Stimulated activated CD4-positive, alpha-beta T cell treated with anti-CD3 and anti-CD28 coated beads, TNF-alpha, amount 100 ng/mL, for 1 hour (primary cell): ENCODE measurements around the gene ZBTB4.
A peak's percentile ranks its signal among the peaks of the same experiment; 100 is the strongest.

ENCODE experiments used
- DNase-seq, 3 donors: peaks; one replicate each; pipeline ENCODE4 v3.0.0-alpha.2; 2020; ENCODE audit warnings: low read depth in 3 of 3, low spot score in 1 of 3

Gene ZBTB4

GRCh38 chr17:7441266-7441665, 38.2 kb downstream of the ZBTB4 start:
- no peak for DNase-seq

GRCh38 chr17:7440834-7441195, 38.6 kb downstream of the ZBTB4 start:
- no peak for DNase-seq

- DNase-seq = no peak
These were observed 39.2 kb downstream of the ZBTB4 start for GRCh38 chr17:7440113-7440833.

- no peak for DNase-seq
These were observed 39.8 kb downstream of the ZBTB4 start, which contains the start of gene FGF11 for GRCh38 chr17:7439462-7440112. TSS of gene FGF11 (plus strand) at chr17:7439512. CDS start at chr17:7439621, 109 bp downstream.

GRCh38 chr17:7438656-7439460, 40.6 kb downstream of the ZBTB4 start:
- no peak for DNase-seq

- peak in 1 of 3 donors; percentile 49 for DNase-seq
These were observed 41.3 kb downstream of the ZBTB4 start for GRCh38 chr17:7437950-7438614.

GRCh38 chr17:7437369-7437863, 42.0 kb downstream of the ZBTB4 start:
- no peak for DNase-seq

GRCh38 chr17:7436556-7437368, 42.7 kb downstream of the ZBTB4 start:
- peak; percentile 45 to 70 (median 66) for DNase-seq

GRCh38 chr17:7435676-7436555, 43.5 kb downstream of the ZBTB4 start:
- DNase-seq = no peak

GRCh38 chr17:7432296-7432695, 47.1 kb downstream of the ZBTB4 start:
- DNase-seq = no peak

GRCh38 chr17:7431231-7431630, 48.2 kb downstream of the ZBTB4 start:
- no peak for DNase-seq

GRCh38 chr17:7429722-7430121, 49.7 kb downstream of the ZBTB4 start:
- no peak for DNase-seq

GRCh38 chr17:7428557-7428956, 50.9 kb downstream of the ZBTB4 start, which contains the start of gene SPEM3:
TSS of gene SPEM3 (plus strand) at chr17:7428857. CDS start at chr17:7428903, 46 bp downstream.
- no peak for DNase-seq

GRCh38 chr17:7427549-7427948, 51.9 kb downstream of the ZBTB4 start:
- DNase-seq = no peak

GRCh38 chr17:7426896-7427489, 52.4 kb downstream of the ZBTB4 start:
- no peak for DNase-seq

- DNase-seq = no peak
These were observed 53.1 kb downstream of the ZBTB4 start for GRCh38 chr17:7426203-7426863.

- DNase-seq = no peak
These were observed 53.7 kb downstream of the ZBTB4 start for GRCh38 chr17:7425756-7426155.

GRCh38 chr17:7425316-7425715, 54.1 kb downstream of the ZBTB4 start, which contains the start of gene SPEM2:
TSS of gene SPEM2 (plus strand) at chr17:7425616. CDS start at chr17:7425689, 73 bp downstream.
- DNase-seq = no peak
